Stimulated activated CD4-positive, alpha-beta T cell treated with anti-CD3 and anti-CD28 coated beads, Interleukin-4, amount 100 ng/mL, for 48 hours (primary cell): ENCODE measurements around the gene MLYCD.

ENCODE experiments used
- DNase-seq, 2 donors: peaks; one replicate each; pipeline ENCODE4 v3.0.0-alpha.2; 2020; ENCODE audit warnings: low read depth in 2 of 2

MLYCD gene

GRCh38 chr16:83898463-83899271 is at the start of gene MLYCD:
TSS of gene MLYCD (plus strand) at chr16:83899115. CDS start at chr16:83899145, 30 bp downstream.
- peak; percentile 46 to 67 for DNase-seq

GRCh38 chr16:83849421-83849820 is 49.5 kb upstream of the MLYCD start:
- no peak for DNase-seq

- DNase-seq: no peak
These were observed 48.0 kb upstream of the MLYCD start for GRCh38 chr16:83850947-83851346.

DNA sequence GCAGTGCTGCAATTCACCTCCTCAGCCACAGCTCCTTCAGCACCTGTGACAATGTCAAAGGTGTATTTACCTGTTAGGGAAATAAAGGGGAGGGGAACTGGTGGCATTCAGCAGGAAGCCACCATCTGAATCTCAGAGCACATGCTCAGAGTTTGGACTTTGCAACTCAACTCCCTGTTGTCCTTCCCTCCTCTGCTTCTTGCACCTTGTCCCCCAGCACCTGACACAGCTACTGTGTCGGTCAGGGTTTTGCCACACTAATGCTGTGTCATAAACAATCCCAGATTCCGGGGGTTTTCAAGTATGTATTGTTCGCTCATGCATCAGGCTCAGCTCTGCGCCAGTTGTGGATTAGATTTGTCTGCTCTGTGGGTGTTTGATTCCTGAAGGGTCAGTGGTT is 47.4 kb upstream of the MLYCD start:
- DNase-seq: no peak

DNA sequence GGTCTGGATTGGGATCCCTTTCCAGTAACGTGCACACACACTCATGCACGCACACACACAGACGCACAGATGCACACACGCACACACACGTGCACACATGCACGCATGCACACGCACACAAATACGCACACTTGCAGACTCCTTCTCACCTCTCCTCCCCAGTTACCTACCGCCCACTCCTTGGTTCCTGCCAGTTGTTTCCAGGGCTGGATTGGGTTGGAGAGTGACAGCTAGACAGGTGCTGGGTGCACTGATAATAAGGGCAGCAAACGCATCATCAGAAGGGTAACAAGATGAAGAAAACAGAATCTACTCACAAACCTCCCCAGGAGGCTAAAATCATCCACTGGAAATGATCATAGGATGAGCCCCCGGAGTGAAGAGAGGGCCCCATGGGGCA is 46.1 kb upstream of the MLYCD start:
- DNase-seq: no peak

GRCh38 chr16:83853834-83854233 is 45.1 kb upstream of the MLYCD start:
- DNase-seq: no peak

- no peak for DNase-seq
These were observed 44.5 kb upstream of the MLYCD start for GRCh38 chr16:83854420-83854819.

DNA sequence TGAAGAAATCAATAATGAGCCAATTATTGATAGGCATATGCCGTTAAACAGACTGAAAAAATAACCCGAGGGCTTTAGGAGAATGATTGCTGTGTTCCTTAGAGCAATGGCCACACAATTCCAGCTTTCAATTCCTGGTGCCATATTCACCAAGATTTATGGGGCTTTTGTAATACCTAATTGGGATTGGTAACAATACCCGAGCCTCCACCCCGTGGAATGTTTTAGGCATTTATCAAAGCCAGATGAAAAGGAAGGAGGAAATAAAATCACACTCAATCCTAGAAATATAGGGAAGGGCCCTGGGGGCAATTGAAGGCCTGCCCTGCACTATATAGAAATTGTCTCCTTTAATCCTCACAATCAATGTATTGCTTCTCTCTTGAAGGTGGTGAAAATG is 42.1 kb upstream of the MLYCD start:
- DNase-seq: no peak

DNA sequence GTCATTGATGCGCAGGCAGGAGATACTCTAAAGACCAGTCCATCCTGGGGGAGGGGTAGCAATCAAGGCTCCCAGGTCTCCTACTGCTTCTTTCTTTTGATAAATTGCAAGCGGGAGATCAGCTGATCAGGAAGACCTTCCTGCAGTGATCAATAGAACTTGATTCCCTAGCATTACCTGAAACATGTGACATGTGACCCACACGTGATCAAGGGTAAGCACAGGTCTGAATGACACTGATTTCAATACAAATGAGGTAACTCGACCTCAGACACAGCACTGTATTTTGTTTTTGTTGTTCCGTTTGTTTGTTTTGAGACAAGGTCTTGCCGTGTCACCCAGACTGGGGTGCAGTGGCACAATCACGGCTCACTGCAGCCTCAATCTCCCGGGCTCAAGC is 39.6 kb upstream of the MLYCD start:
- DNase-seq: no peak

DNA sequence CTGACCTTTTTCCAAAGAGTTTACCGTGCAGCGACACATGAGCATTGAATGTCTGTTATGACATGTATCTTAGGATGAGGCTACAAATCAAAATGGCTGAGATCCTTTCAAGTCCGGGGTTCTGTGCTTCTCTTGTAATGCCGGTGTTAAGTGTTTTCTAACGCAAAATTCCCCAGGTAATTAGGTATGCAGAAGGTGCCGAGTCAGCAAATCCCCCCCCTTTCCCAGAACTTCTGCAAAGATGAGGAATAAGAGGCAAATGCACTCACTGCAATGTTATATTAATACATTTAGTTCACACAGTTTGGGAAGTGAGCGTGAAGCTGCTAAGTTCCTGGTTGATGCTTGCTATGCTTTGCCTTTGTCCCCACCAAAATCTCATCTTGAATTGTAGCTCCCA is 36.3 kb upstream of the MLYCD start:
- DNase-seq: no peak

- no peak for DNase-seq
These were observed 35.2 kb upstream of the MLYCD start for GRCh38 chr16:83863682-83864081.

DNA sequence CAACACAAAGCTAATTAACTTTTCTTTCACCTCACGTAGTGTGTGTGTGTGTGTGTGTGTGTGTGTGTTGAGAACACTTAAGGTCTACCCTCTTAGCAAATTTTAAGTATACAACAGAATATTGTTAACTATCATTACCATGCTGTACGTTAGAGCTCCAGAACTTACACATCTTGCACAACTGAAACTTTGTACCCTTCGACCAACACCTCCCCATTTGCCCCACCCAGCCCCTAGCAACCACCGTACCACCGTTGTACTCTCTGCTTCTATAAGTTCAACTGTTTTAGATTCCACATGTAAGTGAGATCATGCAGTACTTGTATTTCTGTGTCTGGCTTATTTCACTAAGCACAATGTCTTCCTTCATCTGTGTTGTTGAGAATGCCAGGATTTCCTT is 28.1 kb upstream of the MLYCD start:
- no peak for DNase-seq

DNA sequence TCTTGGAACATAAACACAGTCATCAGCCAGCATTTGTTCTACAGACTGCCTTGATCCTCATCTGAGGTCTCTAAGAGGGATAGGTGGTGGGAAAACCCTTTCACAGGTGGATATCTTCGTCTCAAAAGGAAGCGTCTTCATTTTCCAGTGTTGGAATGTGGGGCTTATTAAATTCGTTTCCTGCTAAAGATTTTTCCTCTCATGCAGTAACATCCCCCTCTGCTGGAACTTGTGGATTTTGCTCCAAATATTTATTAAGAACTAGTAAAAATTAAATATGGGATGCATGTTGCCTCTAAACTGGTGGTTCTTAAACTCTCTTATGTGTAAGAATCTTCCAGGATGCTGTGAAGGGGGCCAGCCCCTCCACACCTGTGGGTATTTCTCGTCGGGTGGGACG is 20.1 kb upstream of the MLYCD start:
- no peak for DNase-seq

GRCh38 chr16:83882163-83882885 is 16.6 kb upstream of the MLYCD start:
- no peak for DNase-seq

DNA sequence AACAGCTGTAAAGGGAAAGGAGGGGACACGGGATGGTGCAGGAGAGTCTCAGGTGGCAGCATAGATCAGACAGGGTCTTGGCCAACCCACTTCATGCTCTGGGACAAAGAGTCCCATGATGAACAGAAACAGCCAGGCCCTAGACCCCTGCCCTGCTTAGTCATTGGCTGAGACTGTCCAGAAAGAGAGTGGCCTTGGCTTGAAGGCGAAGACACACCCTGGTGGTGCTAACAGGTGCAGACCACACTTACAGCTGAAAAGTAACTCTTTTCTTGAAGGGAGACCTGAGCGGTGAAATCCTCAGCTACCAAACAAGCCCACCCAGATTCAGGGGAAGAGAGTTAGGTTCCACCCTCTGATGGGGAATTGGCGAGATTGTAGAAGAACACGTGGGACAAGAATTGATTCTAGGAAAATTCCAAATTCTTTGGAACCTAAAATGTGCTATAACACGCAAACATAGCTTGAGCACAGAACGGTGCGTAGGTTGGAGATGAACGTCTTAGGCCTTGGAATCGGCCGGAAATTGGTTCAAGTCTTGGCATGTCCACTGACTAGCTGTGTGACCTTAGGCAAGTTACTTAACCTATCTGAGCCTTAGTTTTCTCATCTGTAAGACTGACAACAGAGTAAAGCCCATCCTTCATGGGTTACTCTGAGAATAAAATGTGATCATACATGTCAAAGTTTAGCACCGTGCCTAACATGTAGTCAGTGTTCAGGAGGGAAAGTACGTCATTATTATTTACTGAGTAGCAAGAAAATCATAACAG is 12.5 kb upstream of the MLYCD start:
- DNase-seq: no peak

DNA sequence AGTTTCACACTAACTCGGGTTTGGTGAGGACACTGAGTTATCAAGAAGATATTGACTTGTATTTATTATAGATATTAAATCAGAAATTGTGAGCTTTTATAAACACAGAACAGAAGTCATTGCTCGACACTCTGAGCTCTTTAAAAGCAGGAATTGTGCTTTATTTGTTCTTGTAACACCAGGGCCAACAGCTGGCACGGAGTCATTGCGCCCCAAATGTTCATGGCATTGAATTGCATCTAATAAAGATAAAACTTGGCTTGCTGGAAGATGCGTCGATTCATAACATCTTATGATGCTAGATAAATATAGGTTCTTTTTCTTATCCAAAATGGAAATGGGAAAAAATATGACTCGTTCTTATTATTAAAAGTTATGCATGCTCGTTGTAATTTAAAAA is 11.8 kb upstream of the MLYCD start:
- no peak for DNase-seq

- no peak for DNase-seq
These were observed 11.4 kb upstream of the MLYCD start for GRCh38 chr16:83887564-83887963.

- no peak for DNase-seq
These were observed 10.3 kb upstream of the MLYCD start for GRCh38 chr16:83888672-83889044.

GRCh38 chr16:83890359-83890758 is 8.6 kb upstream of the MLYCD start:
- no peak for DNase-seq

DNA sequence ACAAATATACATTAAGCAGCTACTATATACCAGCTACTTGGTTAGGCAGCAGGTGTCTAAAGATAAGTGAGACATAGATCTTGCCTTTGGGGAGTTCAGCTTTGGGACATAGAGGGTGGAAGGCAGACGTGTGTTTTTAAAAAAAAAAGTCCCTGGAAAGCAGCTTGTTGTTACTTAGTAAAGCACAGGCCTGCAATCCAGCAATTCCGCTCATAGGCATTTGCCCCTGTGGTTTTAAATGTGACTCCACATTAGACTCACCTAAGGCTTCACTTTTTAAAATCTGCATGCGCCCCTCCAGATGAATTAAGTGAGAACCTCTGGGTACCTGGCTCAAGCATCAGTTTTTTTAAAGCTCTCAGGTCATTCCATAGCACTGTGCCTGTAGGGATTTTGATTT is 7.2 kb upstream of the MLYCD start:
- DNase-seq: no peak

- no peak for DNase-seq
These were observed 3.7 kb upstream of the MLYCD start for GRCh38 chr16:83895243-83895642.

DNA sequence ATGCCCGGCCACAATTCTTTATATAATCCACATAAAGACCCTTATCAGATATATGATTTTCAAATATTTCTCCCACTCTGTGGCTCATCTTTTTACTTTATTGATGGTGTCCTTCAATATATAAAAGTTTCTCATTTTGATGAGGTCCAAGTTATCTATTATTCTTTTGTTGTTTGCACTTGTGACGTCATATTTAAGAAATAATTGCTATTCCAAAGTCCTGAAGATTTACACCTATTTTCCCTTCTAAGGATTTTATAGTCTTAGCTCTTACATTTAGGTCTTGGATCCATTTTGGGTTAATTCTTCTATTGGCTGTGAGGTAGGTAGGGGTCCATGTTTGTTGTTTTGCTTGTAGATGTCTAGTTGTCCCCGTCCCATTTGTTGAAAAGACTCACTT is 3.0 kb upstream of the MLYCD start:
- DNase-seq: no peak
